Fibroblast of skin of right biceps (primary cell): ENCODE measurements around the gene MAGEB6B.
"Not testable (repeated sequence)": the region's sequence is repeated elsewhere in the genome, so short reads cannot be mapped to it uniquely, and the experiment has no call there.

Experiments
- DNase-seq: peaks from one replicate; pipeline ENCODE4 v3.0.0-alpha.2; 2013

The MAGEB6B gene

GRCh38 chrX:26160301-26160700 is at the start of gene MAGEB6B:
Gene MAGEB6B, plus strand, starts transcription at chrX:26160601. Its CDS starts 0 bp downstream, at chrX:26160601.
- no peak for DNase-seq

- no peak for DNase-seq
These were observed 22.1 kb upstream of the MAGEB6B start, which contains the start of gene MAGEB18 for GRCh38 chrX:26138274-26138673. Gene MAGEB18, plus strand, starts transcription at chrX:26138343. Its CDS starts 643 bp downstream, at chrX:26138986.

GRCh38 chrX:26146024-26146423 is 14.4 kb upstream of the MAGEB6B start:
- DNase-seq: no peak

- no peak for DNase-seq
These were observed 31.8 kb downstream of the MAGEB6B start, which contains the start of gene MAGEB6 for GRCh38 chrX:26192204-26192603. Gene MAGEB6, plus strand, starts transcription at chrX:26192440. Its CDS starts 1,407 bp downstream, at chrX:26193847.

GRCh38 chrX:26203561-26203960 is 43.2 kb downstream of the MAGEB6B start:
- no peak for DNase-seq

GRCh38 chrX:26204717-26205116 is 44.3 kb downstream of the MAGEB6B start:
- DNase-seq: not testable (repeated sequence)

GRCh38 chrX:26208012-26208411 is 47.6 kb downstream of the MAGEB6B start:
- no peak for DNase-seq
